Measurements from ENCODE around the gene PRDM11. TPM values are rescaled to one million over a fixed set of nuclear protein-coding genes. Genes with fewer than 3 reads are reported as not detected.
"Not testable (repeated sequence)": the region's sequence is repeated elsewhere in the genome, so short reads cannot be mapped to it uniquely, and the experiment has no call there.

Gene PRDM11
- total RNA-seq, 1 experiment from 2014 or later, result 8.1 TPM

DNA sequence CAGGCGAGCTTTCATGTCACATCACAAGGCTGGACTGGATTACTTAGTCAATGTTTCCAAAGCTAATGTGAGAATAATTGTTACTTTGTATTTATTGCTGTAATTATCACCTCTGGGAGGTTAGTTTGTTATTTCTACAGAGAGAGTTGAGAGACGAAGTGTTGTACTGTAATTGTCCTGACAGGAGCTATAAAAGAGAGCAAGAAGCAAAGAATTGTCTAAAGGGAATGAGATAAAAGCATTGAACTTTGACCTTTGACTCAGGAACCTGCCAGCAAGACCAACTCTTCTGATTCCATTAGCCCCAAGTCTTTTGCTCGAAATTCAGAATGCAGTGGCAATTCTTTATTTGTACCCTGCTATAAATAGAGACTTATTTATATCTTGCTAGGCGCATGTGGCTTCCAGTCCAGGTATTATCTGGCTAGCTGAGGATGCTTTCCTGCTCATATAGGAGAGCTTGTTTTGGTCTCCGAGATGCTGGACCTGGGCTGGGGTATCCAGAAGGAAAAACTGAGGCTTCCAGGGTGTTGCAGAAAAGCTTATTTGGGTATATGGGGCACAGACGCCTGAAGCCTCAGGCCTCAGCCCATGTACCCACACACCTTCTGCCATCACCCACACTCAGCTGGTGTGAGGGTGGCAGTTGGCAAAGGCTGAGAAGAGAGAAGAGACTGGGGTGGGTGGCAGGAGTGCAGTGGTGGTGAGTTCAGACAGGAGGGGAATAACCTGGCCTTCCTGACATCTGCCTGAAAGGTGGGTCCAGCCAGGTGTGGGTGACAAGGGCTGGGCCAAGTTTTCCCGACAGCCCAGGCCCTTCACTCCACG, 99.0 kb downstream of the PRDM11 start:
- H3K27me3 Mint-ChIP-seq (ENCODE audit: unreplicated experiment), result no peaks in the 10 kb centered on the region
- H3K4me3 Mint-ChIP-seq (ENCODE audit: low read depth, unreplicated experiment), result no peak overlapping the region
- H3K9me3 Mint-ChIP-seq (ENCODE audit: low read depth, unreplicated experiment), result no peaks in the 10 kb centered on the region
- no peaks in the 10 kb centered on the region for H3K36me3 Mint-ChIP-seq (ENCODE audit: insufficient read depth, unreplicated experiment)
- TF ChIP-seq, protein P1, sequence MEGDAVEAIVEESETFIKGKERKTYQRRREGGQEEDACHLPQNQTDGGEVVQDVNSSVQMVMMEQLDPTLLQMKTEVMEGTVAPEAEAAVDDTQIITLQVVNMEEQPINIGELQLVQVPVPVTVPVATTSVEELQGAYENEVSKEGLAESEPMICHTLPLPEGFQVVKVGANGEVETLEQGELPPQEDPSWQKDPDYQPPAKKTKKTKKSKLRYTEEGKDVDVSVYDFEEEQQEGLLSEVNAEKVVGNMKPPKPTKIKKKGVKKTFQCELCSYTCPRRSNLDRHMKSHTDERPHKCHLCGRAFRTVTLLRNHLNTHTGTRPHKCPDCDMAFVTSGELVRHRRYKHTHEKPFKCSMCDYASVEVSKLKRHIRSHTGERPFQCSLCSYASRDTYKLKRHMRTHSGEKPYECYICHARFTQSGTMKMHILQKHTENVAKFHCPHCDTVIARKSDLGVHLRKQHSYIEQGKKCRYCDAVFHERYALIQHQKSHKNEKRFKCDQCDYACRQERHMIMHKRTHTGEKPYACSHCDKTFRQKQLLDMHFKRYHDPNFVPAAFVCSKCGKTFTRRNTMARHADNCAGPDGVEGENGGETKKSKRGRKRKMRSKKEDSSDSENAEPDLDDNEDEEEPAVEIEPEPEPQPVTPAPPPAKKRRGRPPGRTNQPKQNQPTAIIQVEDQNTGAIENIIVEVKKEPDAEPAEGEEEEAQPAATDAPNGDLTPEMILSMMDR (IDR thresholded peaks at IDR 0.05; ENCODE audit: unreplicated experiment), result no peak
- CTCF ChIA-PET, result interaction anchor here (1.4 kb wide), 1 partner anchor 14 kb away, joined by 5 read pairs; no protein-coding TSS in a partner anchor
- no peaks in the 10 kb centered on the region for H3K4me1 Mint-ChIP-seq (ENCODE audit: low read depth, unreplicated experiment)
- no peak overlapping the region for H3K27ac Mint-ChIP-seq (ENCODE audit: unreplicated experiment)
- no peak for DNase-seq
- BruUV-seq (replicated peaks), result no TSS peak
- intact Hi-C loops (cut with micrococcal nuclease; ENCODE audit: unreplicated experiment), result no loop called here

DNA sequence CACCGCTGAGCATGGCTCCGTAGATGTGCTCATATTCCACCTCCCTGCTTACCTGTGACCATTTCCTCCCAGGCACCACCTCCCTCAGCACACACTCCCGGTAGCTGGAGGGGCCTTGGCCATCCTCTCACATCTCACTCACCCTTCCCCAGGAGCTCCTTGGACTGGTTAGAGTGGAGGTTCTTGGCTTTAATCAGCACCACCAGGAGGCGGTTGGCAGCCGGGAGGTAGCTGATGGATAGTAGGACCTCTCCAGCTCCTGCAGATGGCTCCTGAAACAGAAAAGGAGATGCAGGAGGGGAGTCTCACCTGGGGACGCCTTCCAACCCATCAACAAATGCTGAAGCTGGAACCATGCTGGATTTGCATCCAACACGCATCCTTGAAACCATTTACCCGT, 99.8 kb downstream of the PRDM11 start:
- H3K9me3 Mint-ChIP-seq (ENCODE audit: low read depth, unreplicated experiment), result no peaks in the 10 kb centered on the region
- BruUV-seq (replicated peaks), result no TSS peak
- intact Hi-C loops (cut with micrococcal nuclease; ENCODE audit: unreplicated experiment), result no loop called here
- DNase-seq, result no peak
- no peaks in the 10 kb centered on the region for H3K4me1 Mint-ChIP-seq (ENCODE audit: low read depth, unreplicated experiment)
- no peak overlapping the region for H3K27ac Mint-ChIP-seq (ENCODE audit: unreplicated experiment)
- CTCF ChIA-PET, result interaction anchor here (1.4 kb wide), 1 partner anchor 14 kb away, joined by 5 read pairs; no protein-coding TSS in a partner anchor
- no peak overlapping the region for H3K4me3 Mint-ChIP-seq (ENCODE audit: low read depth, unreplicated experiment)
- no peaks in the 10 kb centered on the region for H3K27me3 Mint-ChIP-seq (ENCODE audit: unreplicated experiment)
- TF ChIP-seq, protein P1 (IDR thresholded peaks at IDR 0.05; ENCODE audit: unreplicated experiment), result no peak
- no peaks in the 10 kb centered on the region for H3K36me3 Mint-ChIP-seq (ENCODE audit: insufficient read depth, unreplicated experiment)

DNA sequence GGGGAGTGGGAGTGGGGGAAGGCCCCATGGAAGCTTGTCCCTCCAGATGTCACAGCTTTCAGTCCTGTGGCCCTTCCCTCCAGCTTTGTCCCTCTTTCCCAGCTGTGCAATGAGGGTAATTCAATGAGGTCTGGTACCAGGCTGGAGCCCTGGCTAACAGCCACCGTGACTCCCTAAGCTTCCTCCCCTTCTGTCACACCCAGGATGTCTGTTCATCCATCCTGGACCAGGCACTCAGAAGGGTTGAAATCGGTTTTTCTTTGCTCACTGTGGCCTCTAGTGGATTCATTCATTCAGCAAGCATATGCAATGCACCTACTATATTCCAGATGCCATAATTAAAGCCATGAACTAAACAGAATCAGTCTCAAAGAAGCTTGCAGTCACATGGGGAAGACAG, 101.0 kb downstream of the PRDM11 start:
- DNase-seq, result no peak
- Mint-ChIP-seq H3K27ac (ENCODE audit: unreplicated experiment) (no peak overlapping the region), H3K9me3 (ENCODE audit: low read depth, unreplicated experiment) (no peaks in the 10 kb centered on the region), H3K36me3 (ENCODE audit: insufficient read depth, unreplicated experiment) (no peaks in the 10 kb centered on the region), H3K4me1 (ENCODE audit: low read depth, unreplicated experiment) (no peaks in the 10 kb centered on the region), H3K4me3 (ENCODE audit: low read depth, unreplicated experiment) (no peak overlapping the region), H3K27me3 (ENCODE audit: unreplicated experiment) (no peaks in the 10 kb centered on the region)
- BruUV-seq (replicated peaks), result no TSS peak
- intact Hi-C loops (cut with micrococcal nuclease; ENCODE audit: unreplicated experiment), result no loop called here
- CTCF ChIA-PET, result interaction anchor here (1.4 kb wide), 1 partner anchor 12 kb away, joined by 5 read pairs; no protein-coding TSS in a partner anchor
- TF ChIP-seq, protein P1 (IDR thresholded peaks at IDR 0.05; ENCODE audit: unreplicated experiment), result no peak

DNA sequence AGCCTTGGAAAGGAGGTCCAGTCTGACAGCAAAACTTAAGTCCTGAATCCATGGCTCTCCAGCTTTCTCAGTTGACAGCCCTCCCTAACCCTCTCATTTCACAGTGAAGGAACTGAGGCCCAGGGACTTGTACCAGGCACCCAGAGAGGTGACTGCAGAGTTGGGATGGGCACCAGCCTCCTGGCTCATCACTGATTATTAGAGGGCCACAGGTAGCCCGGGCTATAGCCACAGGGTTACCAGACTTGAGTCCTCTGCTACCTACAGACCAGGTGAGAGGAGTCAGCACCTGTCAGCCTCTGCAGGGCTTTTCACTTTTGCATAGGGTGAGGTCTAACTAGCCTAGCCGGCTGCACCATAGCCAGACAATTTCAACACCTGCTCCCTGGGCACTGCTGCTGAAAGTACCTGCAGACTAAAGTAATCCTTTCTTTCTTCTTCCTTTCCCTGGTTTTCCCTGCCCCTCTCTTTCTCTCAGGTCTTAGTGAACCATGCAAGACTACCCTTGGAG, 102.1 kb downstream of the PRDM11 start:
- H3K27me3 Mint-ChIP-seq (ENCODE audit: unreplicated experiment), result no peaks in the 10 kb centered on the region

DNA sequence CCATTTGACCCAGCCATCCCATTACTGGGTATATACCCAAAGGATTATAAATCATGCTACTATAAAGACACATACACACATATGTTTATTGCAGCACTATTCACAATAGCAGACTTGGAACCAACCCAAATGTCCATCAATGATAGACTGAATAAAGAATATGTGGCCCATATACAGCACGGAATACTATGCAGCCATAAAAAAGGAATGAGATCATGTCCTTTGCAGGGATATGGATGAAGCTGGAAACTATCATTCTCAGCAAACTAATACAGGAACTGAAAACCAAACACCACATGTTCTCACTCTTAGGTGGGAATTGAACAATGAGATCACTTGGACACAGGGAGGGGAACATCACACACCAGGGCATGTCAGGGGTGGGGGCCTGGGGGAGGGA, 102.9 kb downstream of the PRDM11 start:
- CTCF ChIA-PET; H3K4me3 Mint-ChIP-seq (ENCODE audit: low read depth, unreplicated experiment); intact Hi-C loops (cut with micrococcal nuclease; ENCODE audit: unreplicated experiment); DNase-seq; H3K27ac Mint-ChIP-seq (ENCODE audit: unreplicated experiment); H3K4me1 Mint-ChIP-seq (ENCODE audit: low read depth, unreplicated experiment); BruUV-seq (replicated peaks); H3K9me3 Mint-ChIP-seq (ENCODE audit: low read depth, unreplicated experiment); H3K27me3 Mint-ChIP-seq (ENCODE audit: unreplicated experiment); H3K36me3 Mint-ChIP-seq (ENCODE audit: insufficient read depth, unreplicated experiment): not testable (repeated sequence)

More for the DNA sequence above, 102.1 kb downstream of the PRDM11 start:
- Mint-ChIP-seq H3K27ac (ENCODE audit: unreplicated experiment) (no peak overlapping the region), H3K4me1 (ENCODE audit: low read depth, unreplicated experiment) (no peaks in the 10 kb centered on the region), H3K4me3 (ENCODE audit: low read depth, unreplicated experiment) (no peak overlapping the region), H3K9me3 (ENCODE audit: low read depth, unreplicated experiment) (no peaks in the 10 kb centered on the region), H3K36me3 (ENCODE audit: insufficient read depth, unreplicated experiment) (no peaks in the 10 kb centered on the region)
- no TSS peak for BruUV-seq (replicated peaks)
- TF ChIP-seq, protein P1 (IDR thresholded peaks at IDR 0.05; ENCODE audit: unreplicated experiment), result no peak
- intact Hi-C loops (cut with micrococcal nuclease; ENCODE audit: unreplicated experiment), result no loop called here
- no peak for DNase-seq
- CTCF ChIA-PET, result interaction anchor here (0.5 kb wide), 1 partner anchor 75 kb away, joined by 3 read pairs; no protein-coding TSS in a partner anchor
